ENCODE measurements around the gene UBL5.
"Not testable (repeated sequence)": the region's sequence is repeated elsewhere in the genome, so short reads cannot be mapped to it uniquely, and the experiment has no call there.

UBL5 gene

GRCh38 chr19:9818175-9818733 lies 9.5 kb upstream of the UBL5 start:
- no peak for DNase-seq

DNA sequence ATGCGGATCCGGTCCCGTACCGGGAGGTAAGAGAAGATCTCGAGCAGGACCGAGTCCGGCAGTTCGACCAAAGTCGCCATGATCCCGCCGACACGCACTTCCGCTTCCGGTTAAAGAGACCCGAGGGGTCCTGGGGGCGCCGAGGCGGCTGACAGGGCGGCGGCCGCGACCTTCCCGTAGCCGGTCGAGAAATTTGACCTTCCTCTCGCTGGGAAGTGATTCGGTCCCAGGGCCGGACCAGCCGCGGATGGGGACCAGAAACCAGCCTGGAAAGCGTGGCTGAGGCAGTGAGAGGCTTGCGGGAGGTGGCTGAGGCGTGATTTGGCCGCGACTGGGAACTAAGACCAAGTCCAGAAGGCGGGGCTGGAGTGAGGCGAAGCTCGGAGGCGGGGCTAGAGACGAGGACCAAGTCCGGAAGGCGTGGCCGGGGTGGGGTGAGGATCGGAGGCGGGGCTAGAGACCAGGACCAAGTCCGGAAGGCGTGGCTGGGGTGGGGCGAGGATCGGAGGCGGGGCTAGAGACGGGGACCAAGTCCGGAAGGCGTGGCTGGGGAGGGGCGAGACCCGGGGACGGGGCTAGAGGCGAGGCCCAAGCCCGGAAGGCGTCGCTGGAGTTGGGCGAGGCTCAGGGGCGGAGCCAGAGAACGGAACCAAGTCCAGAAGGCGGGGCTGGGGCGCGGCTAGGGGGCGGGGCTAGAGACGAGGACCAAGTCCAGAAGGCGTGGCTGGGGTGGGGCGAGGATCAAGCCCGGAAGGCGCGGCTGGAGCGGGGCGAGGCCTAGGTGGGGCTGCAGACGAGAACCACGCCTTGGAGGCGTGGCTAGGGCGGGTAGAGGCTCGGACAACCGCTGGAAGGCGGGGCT lies 8.8 kb upstream of the UBL5 start, which contains the start of gene FBXL12:
Gene FBXL12 (minus strand): TSS at position 346 of the 862 bp plus-strand sequence. CDS start 266 bp downstream, at position 80.
- DNase-seq = peak; percentile 100

DNA sequence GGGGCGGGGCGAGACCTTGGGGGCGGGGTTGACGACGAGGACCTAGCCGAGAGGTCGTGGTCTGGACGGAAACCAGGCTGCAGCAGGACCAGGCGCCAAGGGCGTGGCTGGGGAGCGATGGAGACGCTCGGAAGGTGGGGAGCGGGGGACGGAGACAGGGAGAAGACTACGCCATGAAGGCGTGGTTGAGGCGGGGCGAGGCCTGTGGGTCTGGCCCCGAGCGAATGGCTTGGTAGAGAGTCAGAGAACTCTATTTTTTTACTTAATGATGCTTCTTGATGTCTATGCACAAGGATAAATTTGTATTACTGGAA lies 8.2 kb upstream of the UBL5 start:
- no peak for DNase-seq

DNA sequence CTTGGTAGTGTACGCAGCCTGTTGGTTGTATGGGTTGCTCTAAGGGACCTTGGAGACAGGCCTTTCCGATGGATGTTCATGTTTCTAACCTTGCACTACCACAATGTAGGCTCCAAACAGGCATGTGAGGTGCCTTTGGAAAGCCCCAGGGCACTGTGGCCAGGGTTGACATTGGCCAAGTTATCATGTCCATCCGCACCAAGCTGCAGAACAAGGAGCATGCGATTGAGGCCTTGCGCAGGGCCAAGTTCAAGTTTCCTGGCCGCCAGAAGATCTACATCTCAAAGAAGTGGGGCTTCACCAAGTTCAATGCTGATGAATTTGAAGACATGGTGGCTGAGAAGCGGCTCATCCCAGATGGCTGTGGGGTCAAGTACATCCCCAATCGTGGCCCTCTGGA lies 7.7 kb upstream of the UBL5 start:
- DNase-seq = not testable (repeated sequence)

- no peak for DNase-seq
These were observed 3.9 kb upstream of the UBL5 start for GRCh38 chr19:9823816-9824215.

DNA sequence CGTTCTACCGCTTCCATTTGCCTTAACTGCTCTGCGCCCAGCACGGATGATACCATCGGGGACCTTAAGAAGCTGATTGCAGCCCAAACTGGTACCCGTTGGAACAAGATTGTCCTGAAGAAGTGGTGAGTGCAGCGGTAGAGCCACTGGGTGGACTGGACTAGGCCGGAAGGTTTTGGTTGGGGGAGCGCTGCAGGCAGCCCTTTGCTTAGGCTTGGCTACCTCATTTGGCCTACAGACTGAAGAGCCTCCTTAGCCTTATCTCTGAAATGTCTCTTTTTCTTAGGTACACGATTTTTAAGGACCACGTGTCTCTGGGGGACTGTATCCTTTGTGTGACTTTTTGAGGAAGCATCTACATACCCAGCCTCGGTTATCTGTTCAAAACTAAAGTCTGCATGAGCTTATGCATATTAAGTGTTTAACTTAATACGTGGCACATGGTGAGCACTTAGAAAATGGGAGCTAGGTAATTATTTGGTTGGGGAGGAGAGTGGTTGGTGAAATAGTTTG lies 889 bp downstream of the UBL5 start:
- DNase-seq = no peak

DNA sequence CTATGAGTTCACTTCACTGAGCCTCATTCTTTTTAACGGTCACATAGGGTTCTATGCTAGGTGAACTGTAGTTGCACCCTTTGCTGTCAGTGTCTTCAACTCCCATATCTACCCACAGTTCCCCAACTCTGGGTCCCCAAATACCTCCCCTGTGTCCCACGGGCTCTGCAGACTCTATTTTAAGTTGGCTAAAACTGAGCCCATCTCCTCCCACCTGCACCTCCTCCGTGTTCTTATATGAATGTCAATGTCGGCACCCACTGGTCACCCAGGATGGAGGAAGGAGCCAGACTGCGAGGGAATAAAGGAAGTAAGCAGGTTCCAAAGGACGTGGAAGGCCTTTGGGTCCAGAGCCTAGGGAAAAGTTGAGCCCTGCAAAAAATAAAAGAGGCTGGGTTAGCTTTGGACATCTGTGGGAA lies 6.6 kb downstream of the UBL5 start:
- DNase-seq = no peak

DNA sequence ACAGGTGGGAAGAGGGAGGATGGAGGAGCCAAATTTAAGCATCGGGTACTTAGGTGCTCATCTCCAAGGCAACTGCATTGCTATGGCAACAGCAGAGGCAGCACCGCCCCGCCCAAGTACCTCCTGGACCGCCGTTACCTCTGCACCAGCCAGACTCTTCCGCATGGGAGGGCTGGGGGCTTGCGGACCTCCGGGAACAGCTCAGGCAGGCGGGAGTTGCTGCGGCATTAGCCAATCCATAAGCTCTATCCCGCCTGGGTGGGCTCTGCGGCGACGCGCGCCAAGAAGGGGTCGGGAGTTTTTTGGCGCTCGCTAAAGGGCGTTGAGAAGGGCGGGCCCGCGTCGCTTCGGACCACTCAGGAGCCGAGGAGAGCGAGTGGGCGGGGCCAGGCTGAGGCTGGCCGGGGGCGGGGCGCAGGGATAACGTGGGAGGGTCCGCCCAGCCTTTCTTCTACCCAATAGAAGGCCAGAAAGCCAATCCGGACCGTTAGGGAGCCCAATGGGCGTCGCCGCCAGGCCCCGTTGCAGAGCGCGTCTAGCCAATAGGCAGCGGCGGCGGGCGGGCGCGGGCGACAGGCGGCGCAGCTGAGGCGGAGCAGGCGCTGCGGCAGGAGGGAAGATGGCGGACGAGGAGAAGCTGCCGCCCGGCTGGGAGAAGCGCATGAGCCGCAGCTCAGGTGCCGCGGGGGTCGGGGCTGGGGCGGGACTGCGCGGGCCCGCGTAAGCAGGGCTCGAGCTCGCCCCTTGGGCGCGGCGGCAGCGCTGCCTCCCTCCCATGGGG lies 7.2 kb downstream of the UBL5 start, which contains the start of gene PIN1:
Gene PIN1 (plus strand): TSS at position 593 of the 781 bp plus-strand sequence. CDS start 27 bp downstream, at position 620.
- DNase-seq = peak; percentile 99

DNA sequence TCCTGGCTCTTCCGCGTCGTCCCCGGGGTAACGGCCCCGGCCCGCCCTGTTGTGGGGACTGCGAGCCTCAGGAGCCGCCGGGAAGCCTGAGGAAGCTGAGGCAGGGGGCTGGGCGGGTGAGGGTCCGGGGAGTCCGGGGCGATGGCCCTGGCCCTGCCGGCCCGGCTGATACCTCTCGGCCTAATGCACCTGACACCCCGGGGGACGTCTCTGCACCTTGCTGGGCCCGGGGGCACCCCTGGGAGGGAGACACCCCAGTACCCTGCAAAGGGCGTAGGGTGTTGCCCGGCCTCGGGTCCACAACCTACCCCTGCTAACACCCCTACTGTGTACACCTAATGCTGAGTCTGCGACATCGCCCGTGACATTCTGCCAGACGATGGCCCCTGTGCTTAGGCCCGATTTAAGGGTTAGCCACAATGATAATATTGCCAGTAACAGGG lies 7.8 kb downstream of the UBL5 start:
- DNase-seq = no peak

- no peak for DNase-seq
These were observed 8.3 kb downstream of the UBL5 start for GRCh38 chr19:9836021-9836420.

GRCh38 chr19:9838324-9838723 lies 10.6 kb downstream of the UBL5 start:
- DNase-seq = no peak

GRCh38 chr19:9839415-9839814 lies 11.7 kb downstream of the UBL5 start:
- no peak for DNase-seq

DNA sequence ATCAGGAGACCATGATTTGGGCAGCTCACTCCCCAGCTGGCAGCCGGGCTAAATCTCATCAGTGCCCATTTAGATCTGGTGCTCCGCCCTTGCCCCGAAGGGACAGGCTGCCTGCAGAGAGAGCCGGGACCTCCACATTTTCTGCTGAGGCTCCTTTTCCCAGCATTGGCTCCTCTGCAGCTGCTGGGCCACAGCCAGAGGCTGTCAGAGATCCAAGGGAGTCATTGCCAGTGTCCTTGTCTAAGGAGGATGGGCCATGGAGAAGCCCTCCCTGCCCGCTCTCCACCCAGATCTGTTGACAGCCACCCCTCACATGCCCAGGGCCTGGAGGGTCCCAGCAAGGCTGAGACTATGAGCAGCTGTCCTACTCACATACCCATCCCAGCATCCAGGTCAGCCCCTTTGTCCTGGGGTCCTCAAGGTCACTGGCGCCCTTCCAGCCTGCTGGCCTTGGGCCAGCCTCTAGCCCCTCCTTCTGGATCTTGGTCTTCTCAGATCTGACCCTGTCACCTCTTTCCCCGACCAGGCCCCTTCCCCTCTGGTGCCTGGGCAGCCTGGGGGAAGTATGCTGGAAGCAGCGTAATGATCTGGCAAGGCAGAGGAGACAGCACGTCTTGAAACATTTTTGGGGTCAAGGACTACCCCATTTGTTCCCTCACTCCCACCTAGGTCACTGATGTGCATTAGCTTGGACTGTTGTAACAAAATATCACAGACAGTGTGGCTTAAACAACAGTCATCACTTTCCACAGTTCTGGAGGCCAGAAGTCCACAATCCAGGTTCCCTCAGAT lies 15.3 kb downstream of the UBL5 start:
- no peak for DNase-seq

- not testable (repeated sequence) for DNase-seq
These were observed 16.0 kb downstream of the UBL5 start for GRCh38 chr19:9843626-9844273.

GRCh38 chr19:9847087-9847671 lies 19.5 kb downstream of the UBL5 start:
- DNase-seq = peak; percentile 57

DNA sequence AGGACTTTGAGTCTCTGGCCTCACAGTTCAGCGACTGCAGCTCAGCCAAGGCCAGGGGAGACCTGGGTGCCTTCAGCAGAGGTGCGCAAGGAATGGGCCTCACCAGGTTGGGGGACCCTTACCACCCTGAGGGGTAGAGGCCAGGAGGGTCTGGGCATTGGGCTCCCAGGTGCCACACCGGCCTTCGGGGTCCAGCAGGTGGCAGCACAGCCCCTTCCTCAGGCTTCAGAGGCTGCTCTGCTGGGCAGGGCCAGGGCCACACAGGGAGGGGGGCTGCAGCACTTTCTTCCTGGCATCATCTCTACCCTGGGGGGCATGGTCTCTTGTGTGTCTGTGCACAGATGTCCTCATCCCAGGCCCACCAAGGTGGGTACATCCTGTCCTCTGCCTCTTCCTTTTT lies 20.3 kb downstream of the UBL5 start:
- DNase-seq = peak; percentile 70

- DNase-seq = no peak
These were observed 21.0 kb downstream of the UBL5 start for GRCh38 chr19:9848762-9849161.

DNA sequence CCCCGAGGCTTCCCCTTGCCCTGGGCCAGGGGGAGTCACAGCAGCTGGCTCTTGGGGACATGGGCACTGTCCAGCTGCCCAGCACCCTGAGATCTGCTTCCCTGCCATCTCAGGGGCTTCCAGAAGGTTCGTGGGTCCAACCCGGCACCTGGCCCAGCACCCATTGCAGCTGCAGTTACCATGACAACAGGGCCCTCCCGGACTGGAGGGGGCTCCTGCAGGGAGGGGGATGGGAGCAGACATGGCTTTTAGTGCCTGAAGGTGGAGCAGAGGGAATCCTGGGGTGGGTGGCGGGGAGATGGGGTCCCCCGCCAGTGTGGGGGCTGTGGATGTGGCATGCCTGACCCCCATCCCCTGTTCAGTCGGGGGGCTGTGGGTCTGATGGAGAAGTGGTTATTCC lies 22.1 kb downstream of the UBL5 start:
- DNase-seq = no peak

DNA sequence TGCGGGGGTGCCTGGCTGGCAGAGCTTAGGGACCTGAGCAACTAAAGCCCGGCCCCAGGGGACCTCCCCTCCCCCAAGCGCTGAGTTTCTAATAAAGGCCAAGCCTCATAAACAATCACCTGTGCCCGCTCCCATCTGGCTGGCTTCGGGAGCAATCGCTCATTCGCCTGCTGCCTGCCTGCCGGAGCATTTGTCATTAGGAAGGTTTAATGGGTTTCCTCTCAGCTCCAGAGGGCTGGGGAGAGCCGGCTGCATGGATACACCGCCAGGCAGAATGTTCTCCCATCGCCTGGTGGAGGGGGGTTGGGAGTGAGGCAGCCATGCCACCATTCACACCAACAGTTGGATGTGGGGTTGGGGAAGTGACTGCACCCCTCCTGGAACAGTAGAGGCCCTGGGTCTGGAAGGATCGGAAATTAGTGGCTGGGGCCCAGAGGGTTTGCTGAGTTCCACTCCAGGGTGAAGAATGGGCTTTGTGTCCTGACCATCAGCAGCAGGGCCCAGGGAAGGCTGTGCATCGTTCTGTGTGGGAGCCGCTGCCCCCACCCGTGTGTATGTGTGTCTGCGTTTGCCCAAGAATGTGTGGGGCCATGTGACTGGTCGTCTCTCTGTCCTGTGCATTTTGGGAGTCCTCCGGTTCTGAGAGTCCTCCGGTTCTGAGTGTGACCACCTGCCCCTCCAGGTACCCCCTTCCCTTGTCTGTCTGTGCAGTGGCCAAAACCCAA lies 22.7 kb downstream of the UBL5 start:
- DNase-seq = no peak

DNA sequence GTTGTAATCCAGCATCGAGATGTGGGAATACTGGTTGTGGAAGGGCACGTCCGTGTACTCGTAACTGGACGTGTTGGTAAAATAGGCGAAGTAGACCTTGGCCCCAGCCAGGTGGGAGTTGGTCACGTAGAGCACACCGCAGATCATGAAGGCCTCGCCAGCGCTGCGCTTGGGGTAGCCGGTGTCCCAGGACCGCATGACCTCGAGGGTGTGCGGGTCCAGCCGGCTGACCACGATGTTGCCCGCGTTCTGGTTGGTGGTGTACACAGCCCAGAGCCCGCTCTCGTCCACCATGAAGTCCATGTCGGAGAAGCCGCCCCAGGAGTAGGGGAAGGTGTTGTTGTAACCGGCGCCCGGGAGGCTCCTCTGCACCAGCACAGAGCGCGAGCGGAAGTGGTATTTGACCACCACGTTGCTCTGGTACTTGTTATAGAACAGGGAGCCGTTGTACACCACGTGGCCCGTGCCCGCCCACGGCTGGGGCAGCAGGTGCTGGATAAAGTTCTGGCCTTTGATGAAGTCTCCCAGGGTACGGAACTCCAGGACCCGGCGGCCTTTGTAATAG lies 26.6 kb downstream of the UBL5 start:
- DNase-seq = no peak

Data from CD4-positive, alpha-beta T cell treated with Interleukin-6 for 4 hours (primary cell).